Esophagus muscularis mucosa (tissue), 4 donors: ENCODE measurements around the gene LRRC42. TPM values are rescaled to one million over a fixed set of nuclear protein-coding genes. Genes with fewer than 3 reads are reported as not detected.

Experiments used
- DNase-seq: peaks from one replicate; pipeline ENCODE4 v3.0.0-alpha.2; 2017; ENCODE audit errors: extremely low spot score
- H3K27ac ChIP-seq, 4 donors: fragments of 200-600 bp; sonication (generic); replicated peaks in 1 of 4; 1 replicate in 3 of 4; 2 replicates in 1 of 4; pipeline ENCODE4 v1.5.1; 2016 to 2019; ENCODE audit warnings: mild to moderate bottlenecking in 1 of 4
- H3K27me3 ChIP-seq, 4 donors: fragments of 200-600 bp; sonication (generic); one replicate each; pipeline versions ENCODE4 v1.5.1 to v1.6.0; 2016 to 2019
- H3K36me3 ChIP-seq, 4 donors: fragments of 200-600 bp; sonication (generic); one replicate each; pipeline ENCODE4 v1.5.1; 2016 to 2019
- H3K4me1 ChIP-seq, 4 donors: fragments of 200-600 bp; sonication (generic); one replicate each; pipeline ENCODE4 v1.5.1; 2016 to 2019
- H3K4me3 ChIP-seq, 4 donors: fragments of 200-600 bp; sonication (generic); 1 replicate in 2 of 4; 2 replicates in 2 of 4; pipeline ENCODE4 v1.5.1; 2016 to 2019; ENCODE audit warnings: mild to moderate bottlenecking in 4 of 4, moderate library complexity in 1 of 4
- H3K9me3 ChIP-seq, 4 donors: fragments of 200-600 bp; sonication (generic); 1 replicate in 3 of 4; 2 replicates in 1 of 4; pipeline ENCODE4 v1.5.1; 2016 to 2019
- CTCF ChIP-seq, 3 experiments: fragments of 200-600 bp in 2 of 3; fragments of 450-650 bp in 1 of 3; sonication (generic) in 2 of 3; IDR thresholded peaks; one replicate each; pipeline ENCODE4 v1.5.1; 2017 to 2019; ENCODE audit warnings: antibody characterized with exemption in 3 of 3, mild to moderate bottlenecking in 2 of 3, moderate library complexity in 1 of 3
- EP300 ChIP-seq: sonication (generic); formaldehyde crosslinking; IDR thresholded peaks from one replicate; pipeline ENCODE4 v1.6.1; 2017; ENCODE audit warnings: antibody characterized with exemption
- POLR2A ChIP-seq: fragments of 450-650 bp; IDR thresholded peaks from one replicate; pipeline ENCODE4 v1.6.1; 2017; ENCODE audit warnings: antibody characterized with exemption, moderate library complexity, mild to moderate bottlenecking, low read depth
- POLR2AphosphoS5 ChIP-seq, 2 donors: sonication (generic); formaldehyde crosslinking; IDR thresholded peaks; one replicate each; pipeline ENCODE4 v1.6.1; 2017; ENCODE audit warnings: antibody characterized with exemption in 2 of 2
- WGBS: methylation state at CpG from one replicate; pipeline ENCODE4 v1.1.5; 2018; 5-methylcytosine and 5-hydroxymethylcytosine counted together
- intact Hi-C: fragments of 100-400 bp; cut with DNase I; formaldehyde crosslinking; loops from one replicate; pipeline ENCODE4 v1.15.1; 2023
- total RNA-seq, 4 donors: library from RNA; depleted of rRNA; stranded (reverse); fragments of >200 nt; gene quantifications; one replicate each; pipeline versions ENCODE4 v1.1.0 to v1.2.1, GENCODE V29; 2016

The LRRC42 gene
- total RNA-seq, 4 donors from 2014 or later = 22.8 to 35.6 (median 28.9) TPM

GRCh38 chr1:53944469-53945182 lies 1.5 kb upstream of the LRRC42 start:
- no peaks in the 10 kb centered on the region for H3K9me3 ChIP-seq
- no peaks in the 10 kb centered on the region for H3K27me3 ChIP-seq
- H3K36me3 ChIP-seq = no peaks in the 10 kb centered on the region
- intact Hi-C loops = loop anchor here (5.0 kb wide), 1 partner anchor 47 kb away; no protein-coding TSS in a partner anchor
- peaks cover 16 to 49% (median 45%) of the 10 kb centered on the region in 4 donors for H3K4me1 ChIP-seq
- TF ChIP-seq POLR2AphosphoS5 (IDR thresholded peaks at IDR 0.05) (no peak), EP300 (no peak), POLR2A (no peak), CTCF (IDR thresholded peaks at IDR 0.05) (no peak)
- peak overlapping the region; percentile 92 to 94 (median 94) for H3K27ac ChIP-seq
- 60% methylated on average over 20 of the region's 20 CpGs for WGBS
- DNase-seq = no peak
- peak overlapping the region; percentile 72 to 90 (median 82) for H3K4me3 ChIP-seq

- Histone ChIP-seq H3K36me3 (no peaks in the 10 kb centered on the region), H3K27me3 (no peaks in the 10 kb centered on the region), H3K4me3 (peak overlapping the region; percentile 72 to 90 (median 82)), H3K4me1 (peaks cover 18 to 54% (median 50%) of the 10 kb centered on the region in 4 donors), H3K27ac (peak overlapping the region; percentile 92 to 94 (median 94)), H3K9me3 (no peaks in the 10 kb centered on the region)
- no peak for DNase-seq
- intact Hi-C loops = loop anchor here (5.0 kb wide), 1 partner anchor 48 kb away; no protein-coding TSS in a partner anchor
- 0% methylated on average over 16 of the region's 16 CpGs for WGBS
- TF ChIP-seq POLR2AphosphoS5 (IDR thresholded peaks at IDR 0.05) = no peak
- TF ChIP-seq CTCF (IDR thresholded peaks at IDR 0.05) = no peak
- no peak for TF ChIP-seq POLR2A
- TF ChIP-seq EP300 = no peak
Measured at GRCh38 chr1:53945183-53945432, 1.0 kb upstream of the LRRC42 start.

GRCh38 chr1:53945433-53946251 lies 508 bp upstream of the LRRC42 start, which contains the start of gene IFT25:
Gene IFT25, minus strand, starts transcription at chr1:53945699. Its CDS starts 5,617 bp downstream, at chr1:53940082.
- peak; percentile 100 for DNase-seq
- no peaks in the 10 kb centered on the region for H3K36me3 ChIP-seq
- peaks cover 18 to 59% (median 55%) of the 10 kb centered on the region in 4 donors for H3K4me1 ChIP-seq
- peak within 1 kb of the TSS; percentile 92 to 94 (median 94) for H3K27ac ChIP-seq
- H3K9me3 ChIP-seq = no peaks in the 10 kb centered on the region
- intact Hi-C loops = loop anchor here (5.0 kb wide), 1 partner anchor 48 kb away; no protein-coding TSS in a partner anchor
- TF ChIP-seq EP300 = no peak
- no peak for TF ChIP-seq CTCF (IDR thresholded peaks at IDR 0.05)
- peak; percentile 54 for TF ChIP-seq POLR2A
- TF ChIP-seq POLR2AphosphoS5 (IDR thresholded peaks at IDR 0.05) = peak; percentile 83 to 93
- H3K4me3 ChIP-seq = peak within 1 kb of the TSS; percentile 72 to 90 (median 82)
- no peaks in the 10 kb centered on the region for H3K27me3 ChIP-seq
- WGBS = under 1% methylated on average over 56 of the region's 90 CpGs

- TF ChIP-seq EP300 (no peak), CTCF (IDR thresholded peaks at IDR 0.05) (no peak), POLR2AphosphoS5 (IDR thresholded peaks at IDR 0.05) (no peak), POLR2A (no peak)
- H3K9me3 ChIP-seq = no peaks in the 10 kb centered on the region
- H3K27me3 ChIP-seq = no peaks in the 10 kb centered on the region
- intact Hi-C loops = loop anchor here (5.0 kb wide), 1 partner anchor 50 kb away; no protein-coding TSS in a partner anchor
- H3K36me3 ChIP-seq = peaks cover 4 to 12% (median 9%) of the 10 kb centered on the region in 4 donors
- peak overlapping the region; percentile 72 to 90 (median 82) for H3K4me3 ChIP-seq
- WGBS = 51% methylated on average over 6 of the region's 6 CpGs
- peak overlapping the region; percentile 92 to 94 (median 94) for H3K27ac ChIP-seq
- peaks cover 18 to 61% (median 56%) of the 10 kb centered on the region in 4 donors for H3K4me1 ChIP-seq
- no peak for DNase-seq
Measured at GRCh38 chr1:53947172-53947907, 1.2 kb downstream of the LRRC42 start.
